ENCODE results near the gene ATG7.

DNA sequence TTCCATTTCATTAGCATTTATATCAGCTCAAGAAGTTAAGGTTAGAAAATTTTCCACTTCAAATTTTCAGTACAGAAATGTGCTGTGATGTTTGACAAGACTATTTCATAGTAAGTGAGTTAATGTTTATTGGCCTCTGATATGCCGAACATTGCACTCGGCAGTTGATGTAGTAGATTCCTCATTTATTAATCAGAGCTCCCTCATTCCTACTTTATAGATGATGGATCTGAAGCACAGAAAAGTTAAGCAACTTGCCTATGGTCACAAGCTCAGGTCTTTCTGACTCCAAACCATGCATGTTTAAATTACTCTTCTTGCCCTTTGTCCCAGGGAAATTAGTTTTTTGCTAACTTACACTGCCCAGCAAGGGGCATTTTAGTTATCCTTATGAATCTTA lies 92.0 kb downstream of the ATG7 start:
- TF ChIP-seq, protein P1, sequence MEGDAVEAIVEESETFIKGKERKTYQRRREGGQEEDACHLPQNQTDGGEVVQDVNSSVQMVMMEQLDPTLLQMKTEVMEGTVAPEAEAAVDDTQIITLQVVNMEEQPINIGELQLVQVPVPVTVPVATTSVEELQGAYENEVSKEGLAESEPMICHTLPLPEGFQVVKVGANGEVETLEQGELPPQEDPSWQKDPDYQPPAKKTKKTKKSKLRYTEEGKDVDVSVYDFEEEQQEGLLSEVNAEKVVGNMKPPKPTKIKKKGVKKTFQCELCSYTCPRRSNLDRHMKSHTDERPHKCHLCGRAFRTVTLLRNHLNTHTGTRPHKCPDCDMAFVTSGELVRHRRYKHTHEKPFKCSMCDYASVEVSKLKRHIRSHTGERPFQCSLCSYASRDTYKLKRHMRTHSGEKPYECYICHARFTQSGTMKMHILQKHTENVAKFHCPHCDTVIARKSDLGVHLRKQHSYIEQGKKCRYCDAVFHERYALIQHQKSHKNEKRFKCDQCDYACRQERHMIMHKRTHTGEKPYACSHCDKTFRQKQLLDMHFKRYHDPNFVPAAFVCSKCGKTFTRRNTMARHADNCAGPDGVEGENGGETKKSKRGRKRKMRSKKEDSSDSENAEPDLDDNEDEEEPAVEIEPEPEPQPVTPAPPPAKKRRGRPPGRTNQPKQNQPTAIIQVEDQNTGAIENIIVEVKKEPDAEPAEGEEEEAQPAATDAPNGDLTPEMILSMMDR (IDR thresholded peaks at IDR 0.05; ENCODE audit: borderline replicate concordance, extremely low read depth, low read length, poor library complexity, severe bottlenecking), result no peak
- TF ChIP-seq EZH2 (IDR thresholded peaks at IDR 0.05; ENCODE audit: borderline replicate concordance, low read depth, low read length, severe bottlenecking), result no peak
